GM19372 (cell line): ENCODE results near the gene KCNIP2.
"Not testable (repeated sequence)": the region's sequence is repeated elsewhere in the genome, so short reads cannot be mapped to it uniquely, and the experiment has no call there.

ENCODE experiments used
- ATAC-seq: cut with Tn5 transposase; IDR thresholded peaks from one replicate; pipeline ENCODE4 v1.9.1; 2021; ENCODE audit warnings: mild to moderate bottlenecking, low read depth, moderate library complexity; ENCODE audit not compliant: unreplicated experiment

KCNIP2 gene

GRCh38 chr10:101829561-101830315 lies 13.9 kb downstream of the KCNIP2 start:
- no peak for ATAC-seq

- ATAC-seq = no peak
Observed at GRCh38 chr10:101828766-101829551, 14.6 kb downstream of the KCNIP2 start.

- no peak for ATAC-seq
Observed at GRCh38 chr10:101827919-101828600, 15.5 kb downstream of the KCNIP2 start.

- no peak for ATAC-seq
Observed at GRCh38 chr10:101826852-101827434, 16.7 kb downstream of the KCNIP2 start.

- no peak for ATAC-seq
Observed at GRCh38 chr10:101824736-101825135, 18.9 kb downstream of the KCNIP2 start.

- peak; percentile 14 for ATAC-seq
Observed at GRCh38 chr10:101818872-101819633, 24.5 kb downstream of the KCNIP2 start.

GRCh38 chr10:101818119-101818871 lies 25.3 kb downstream of the KCNIP2 start, which contains the start of gene OGA:
OGA (minus strand) TSS chr10:101818444; CDS start chr10:101818022, 422 bp downstream.
- peak; percentile 89 for ATAC-seq

GRCh38 chr10:101817337-101818118 lies 26.1 kb downstream of the KCNIP2 start:
- no peak for ATAC-seq

- no peak for ATAC-seq
Observed at GRCh38 chr10:101816913-101817336, 26.7 kb downstream of the KCNIP2 start.

GRCh38 chr10:101816376-101816775 lies 27.2 kb downstream of the KCNIP2 start:
- no peak for ATAC-seq

GRCh38 chr10:101814466-101815071 lies 29.0 kb downstream of the KCNIP2 start:
- no peak for ATAC-seq

GRCh38 chr10:101812606-101813005 lies 31.0 kb downstream of the KCNIP2 start:
- ATAC-seq = no peak

GRCh38 chr10:101807158-101807557 lies 36.4 kb downstream of the KCNIP2 start:
- no peak for ATAC-seq

- ATAC-seq = no peak
Observed at GRCh38 chr10:101803511-101803910, 40.1 kb downstream of the KCNIP2 start.

- ATAC-seq = no peak
Observed at GRCh38 chr10:101797403-101798059, 46.1 kb downstream of the KCNIP2 start.

- no peak for ATAC-seq
Observed at GRCh38 chr10:101793526-101793925, 50.1 kb downstream of the KCNIP2 start.

- no peak for ATAC-seq
Observed at GRCh38 chr10:101789686-101790085, 53.9 kb downstream of the KCNIP2 start.

GRCh38 chr10:101789231-101789630 lies 54.4 kb downstream of the KCNIP2 start:
- ATAC-seq = not testable (repeated sequence)
